Body of pancreas (tissue), 4 donors: Measurements from ENCODE around the gene SALL1.

Experiments used
- POLR2A ChIP-seq, 3 donors: fragments of 450-650 bp; IDR thresholded peaks; one replicate each; pipeline ENCODE4 v1.6.1; 2016; ENCODE audit warnings: antibody characterized with exemption in 3 of 3, mild to moderate bottlenecking in 2 of 3
- TF ChIP-seq, protein P1 (sequence below), 7 experiments: fragments of 450-650 bp in 4 of 7; fragments of 200-600 bp in 3 of 7; sonication (generic) in 3 of 7; IDR thresholded peaks; one replicate each; pipeline ENCODE4 v1.5.1; 2016 to 2019; ENCODE audit warnings: antibody characterized with exemption in 7 of 7

DNA sequence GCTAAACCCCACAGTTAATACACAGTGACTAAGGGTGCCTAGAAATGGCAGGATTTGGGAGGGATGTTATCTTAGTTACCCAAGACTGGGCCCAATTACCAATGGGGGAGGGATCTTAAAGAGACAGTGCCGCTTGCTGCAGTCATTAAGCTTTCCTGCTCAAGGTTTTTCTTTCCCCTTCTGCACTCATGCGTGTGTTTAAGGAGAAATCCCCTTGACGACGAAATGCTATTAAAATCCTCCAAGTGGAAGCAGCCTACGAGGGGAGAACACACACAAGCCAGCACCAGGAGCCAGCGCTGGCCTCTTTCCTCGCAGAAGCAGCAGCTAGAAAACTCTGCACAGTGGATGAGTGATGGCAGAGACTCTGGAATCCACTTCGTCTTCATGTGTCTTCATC, 22.0 kb downstream of the SALL1 start:
- TF ChIP-seq, protein P1, sequence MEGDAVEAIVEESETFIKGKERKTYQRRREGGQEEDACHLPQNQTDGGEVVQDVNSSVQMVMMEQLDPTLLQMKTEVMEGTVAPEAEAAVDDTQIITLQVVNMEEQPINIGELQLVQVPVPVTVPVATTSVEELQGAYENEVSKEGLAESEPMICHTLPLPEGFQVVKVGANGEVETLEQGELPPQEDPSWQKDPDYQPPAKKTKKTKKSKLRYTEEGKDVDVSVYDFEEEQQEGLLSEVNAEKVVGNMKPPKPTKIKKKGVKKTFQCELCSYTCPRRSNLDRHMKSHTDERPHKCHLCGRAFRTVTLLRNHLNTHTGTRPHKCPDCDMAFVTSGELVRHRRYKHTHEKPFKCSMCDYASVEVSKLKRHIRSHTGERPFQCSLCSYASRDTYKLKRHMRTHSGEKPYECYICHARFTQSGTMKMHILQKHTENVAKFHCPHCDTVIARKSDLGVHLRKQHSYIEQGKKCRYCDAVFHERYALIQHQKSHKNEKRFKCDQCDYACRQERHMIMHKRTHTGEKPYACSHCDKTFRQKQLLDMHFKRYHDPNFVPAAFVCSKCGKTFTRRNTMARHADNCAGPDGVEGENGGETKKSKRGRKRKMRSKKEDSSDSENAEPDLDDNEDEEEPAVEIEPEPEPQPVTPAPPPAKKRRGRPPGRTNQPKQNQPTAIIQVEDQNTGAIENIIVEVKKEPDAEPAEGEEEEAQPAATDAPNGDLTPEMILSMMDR (IDR thresholded peaks at IDR 0.05): no peak
- TF ChIP-seq POLR2A (IDR thresholded peaks at IDR 0.05): no peak
